HCT116 (cell line): ENCODE data around the gene TMEM182. TPM values are rescaled to one million over a fixed set of nuclear protein-coding genes. Genes with fewer than 3 reads are reported as not detected.

Experiments used
- ATAC-seq: fragments of 200-7000 bp; cut with Tn5 transposase; 2 replicates; pipeline ENCODE4 v1.9.1; 2020; ENCODE audit warnings: mild to moderate bottlenecking, moderate library complexity
- BruUV-seq: library from RNA; stranded (reverse); fragments of 400-500 nt; replicated peaks from 2 replicates; lab custom pipeline; 2021; lab: Mats Ljungman, UMichigan
- CTCF ChIA-PET: fragments of 300-600 bp; sonication (Branson Sonifier 250); formaldehyde crosslinking; loops from one replicate; lab custom pipeline; 2021; ENCODE audit warnings: antibody characterized with exemption; lab: Charles Lee
- POLR2A ChIA-PET: fragments of 300-600, 350-600 bp; sonication (Branson Sonifier 250); formaldehyde crosslinking; loops from one replicate; lab custom pipeline; 2021; ENCODE audit warnings: antibody characterized with exemption; lab: Charles Lee
- RAD21 ChIA-PET, 2 experiments: fragments of 300-600 bp; sonication (Branson Sonifier 250); formaldehyde crosslinking; loops; one replicate each; lab custom pipeline; 2023; ENCODE audit warnings: low total read pairs in 2 of 2; ENCODE audit not compliant: uncharacterized antibody in 2 of 2, unreplicated experiment in 2 of 2, low non-redundant PET in 1 of 2; lab: Charles Lee
- DNase-seq: peaks from one replicate; pipeline ENCODE4 v3.0.0-alpha.2; 2010; ENCODE audit warnings: low read depth, low spot score
- H2AFZ ChIP-seq: fragments of 200-600 bp; shearing (Covaris generic), sonication (generic); 2 replicates; pipeline ENCODE4 v1.6.1; 2017; ENCODE audit warnings: low read depth, mixed run types, mixed read lengths, antibody characterized with exemption, low read length; ENCODE audit not compliant: poor library complexity, severe bottlenecking
- H3K27ac ChIP-seq: 2 replicates; pipeline ENCODE4 v1.5.1; 2012; ENCODE audit warnings: low read depth, low read length
- H3K27me3 ChIP-seq: fragments of 200-600 bp; sonication (generic); 2 replicates; pipeline ENCODE4 v1.6.1; 2016; ENCODE audit warnings: mixed run types, low read length, mixed read lengths; ENCODE audit not compliant: insufficient read depth
- H3K36me3 ChIP-seq, 2 experiments: fragments of 200-500 bp in 1 of 2; fragments of 200-600 bp in 1 of 2; sonication (Bioruptor generic) in 1 of 2; sonication (generic) in 1 of 2; 2 replicates each; pipeline versions ENCODE4 v1.5.1 to v1.6.1; 2014 to 2016; ENCODE audit warnings: low read length in 2 of 2, inconsistent platforms in 1 of 2, mixed read lengths in 1 of 2, mixed run types in 1 of 2; ENCODE audit not compliant: insufficient read depth in 2 of 2, control insufficient read depth in 1 of 2
- H3K4me1 ChIP-seq, 2 experiments: fragments of 200-600 bp in 1 of 2; sonication (generic) in 1 of 2; 2 replicates each; pipeline versions ENCODE4 v1.5.1 to v1.6.1; 2012 to 2017; ENCODE audit warnings: low read length in 2 of 2, inconsistent platforms in 1 of 2, mild to moderate bottlenecking in 1 of 2, mixed read lengths in 1 of 2, mixed run types in 1 of 2, moderate library complexity in 1 of 2; ENCODE audit not compliant: insufficient read depth in 2 of 2, control insufficient read depth in 1 of 2
- H3K4me2 ChIP-seq: fragments of 200-600 bp; sonication (generic); 2 replicates; pipeline ENCODE4 v1.6.1; 2017; ENCODE audit warnings: mixed run types, low read length, mixed read lengths
- H3K4me3 ChIP-seq, 2 experiments: fragments of 200-600 bp in 1 of 2; sonication (generic) in 1 of 2; replicated peaks in 1 of 2; 2 replicates each; pipeline ENCODE4 v1.5.1; 2011 to 2016; ENCODE audit warnings: low read length in 2 of 2, control low read depth in 1 of 2, low read depth in 1 of 2, mild to moderate bottlenecking in 1 of 2, mixed read lengths in 1 of 2, mixed run types in 1 of 2
- H3K79me2 ChIP-seq: fragments of 200-600 bp; sonication (generic); 2 replicates; pipeline ENCODE4 v1.6.1; 2017; ENCODE audit warnings: mild to moderate bottlenecking, mixed run types, low read length, moderate library complexity, mixed read lengths; ENCODE audit not compliant: insufficient read depth
- H3K9ac ChIP-seq: fragments of 200-600 bp; sonication (generic); 2 replicates; pipeline ENCODE4 v1.6.1; 2016; ENCODE audit warnings: low read length, mixed read lengths
- H3K9me2 ChIP-seq: fragments of 200-600 bp; sonication (generic), shearing (Covaris generic); 2 replicates; pipeline ENCODE4 v1.6.1; 2017; ENCODE audit warnings: mixed run types, mild to moderate bottlenecking, moderate library complexity; ENCODE audit not compliant: insufficient read depth
- H3K9me3 ChIP-seq, 2 experiments: fragments of 200-500 bp in 1 of 2; fragments of 200-600 bp in 1 of 2; sonication (Bioruptor generic) in 1 of 2; sonication (generic) in 1 of 2; 2 replicates each; pipeline ENCODE4 v1.6.1; 2014 to 2017; ENCODE audit warnings: low read length in 2 of 2, mixed read lengths in 2 of 2, inconsistent platforms in 1 of 2, low read depth in 1 of 2, mild to moderate bottlenecking in 1 of 2, mixed run types in 1 of 2, moderate library complexity in 1 of 2; ENCODE audit not compliant: control insufficient read depth in 1 of 2, insufficient read depth in 1 of 2
- H4K20me1 ChIP-seq: fragments of 200-600 bp; sonication (generic), shearing (Covaris generic); 2 replicates; pipeline ENCODE4 v1.6.1; 2017; ENCODE audit warnings: mixed run types, mild to moderate bottlenecking, moderate library complexity; ENCODE audit not compliant: insufficient read depth
- CBX3 ChIP-seq: IDR thresholded peaks from 2 replicates; pipeline ENCODE4 v1.6.1; 2012; ENCODE audit warnings: low read depth
- EGR1 ChIP-seq: IDR thresholded peaks from 2 replicates; pipeline ENCODE4 v1.6.1; 2012; ENCODE audit warnings: low read depth
- EZH2 ChIP-seq: fragments of 200-600 bp; sonication (generic); IDR thresholded peaks from 2 replicates; pipeline ENCODE4 v1.6.1; 2017; ENCODE audit warnings: antibody characterized with exemption, mixed run types
- EZH2phosphoT487 ChIP-seq: fragments of 200-600 bp; IDR thresholded peaks from 2 replicates; pipeline ENCODE4 v1.6.1; 2018; ENCODE audit warnings: antibody characterized with exemption, borderline replicate concordance
- SIN3A ChIP-seq: IDR thresholded peaks from 2 replicates; pipeline ENCODE4 v1.6.1; 2012; ENCODE audit warnings: low read depth
- SRF ChIP-seq: IDR thresholded peaks from 2 replicates; pipeline ENCODE4 v1.6.1; 2012; ENCODE audit warnings: low read depth
- YY1 ChIP-seq: IDR thresholded peaks from 2 replicates; pipeline ENCODE4 v1.6.1; 2011; ENCODE audit warnings: low read length, low read depth, moderate library complexity, mild to moderate bottlenecking; ENCODE audit not compliant: insufficient replicate concordance; ENCODE audit errors: extremely low read depth
- intact Hi-C: fragments of 100-400 bp; cut with micrococcal nuclease; formaldehyde crosslinking; loops from 2 replicates; pipeline ENCODE4 v1.10.0; 2022
- total RNA-seq: library from RNA; stranded (reverse); gene quantifications from one replicate; pipeline ENCODE4 v1.2.1, GENCODE V29; 2021; ENCODE audit not compliant: unreplicated experiment
- TF ChIP-seq, protein P1 (sequence below): IDR thresholded peaks from 2 replicates; pipeline ENCODE4 v1.6.1; 2012; ENCODE audit warnings: low read depth
- TF ChIP-seq, protein P2 (sequence below): IDR thresholded peaks from 2 replicates; pipeline ENCODE4 v1.6.1; 2012

The TMEM182 gene
- total RNA-seq, 1 experiment from 2014 or later: 8.4 TPM

DNA sequence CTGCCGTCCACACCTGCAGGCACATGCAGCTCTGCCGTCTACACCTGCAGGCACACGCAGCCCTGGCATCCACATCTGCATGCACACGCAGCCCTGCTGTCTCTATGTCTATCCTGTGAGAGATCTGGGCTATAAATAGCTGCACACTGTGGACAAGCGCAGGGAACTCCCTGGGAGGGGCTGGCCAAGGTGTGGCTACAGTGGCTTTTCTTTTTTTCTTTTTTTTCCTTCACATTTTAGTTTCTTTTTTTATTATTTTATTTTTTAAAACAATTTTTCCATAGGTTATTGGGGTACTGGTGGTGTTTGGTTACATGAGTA lies 42.0 kb downstream of the TMEM182 start:
- intact Hi-C loops: loop anchor here (10.0 kb wide), 1 partner anchor 179 kb away; no protein-coding TSS in a partner anchor
- Histone ChIP-seq H3K27ac (no peak overlapping the region), H3K9me3 (peaks cover 9 to 18% of the 10 kb centered on the region in 2 experiments; a peak in 2 of 4 replicates), H3K9me2 (no peaks in the 10 kb centered on the region), H3K4me2 (no peak overlapping the region), H3K9ac (no peak overlapping the region), H3K4me3 (no peak overlapping the region), H2AFZ (no peak overlapping the region), H4K20me1 (no peaks in the 10 kb centered on the region), H3K36me3 (no peaks in the 10 kb centered on the region; a peak in 1 of 4 replicates), H3K27me3 (no peaks in the 10 kb centered on the region), H3K79me2 (no peaks in the 10 kb centered on the region), H3K4me1 (no peaks in the 10 kb centered on the region)
- no peak for TF ChIP-seq SIN3A
- TF ChIP-seq, protein P1, sequence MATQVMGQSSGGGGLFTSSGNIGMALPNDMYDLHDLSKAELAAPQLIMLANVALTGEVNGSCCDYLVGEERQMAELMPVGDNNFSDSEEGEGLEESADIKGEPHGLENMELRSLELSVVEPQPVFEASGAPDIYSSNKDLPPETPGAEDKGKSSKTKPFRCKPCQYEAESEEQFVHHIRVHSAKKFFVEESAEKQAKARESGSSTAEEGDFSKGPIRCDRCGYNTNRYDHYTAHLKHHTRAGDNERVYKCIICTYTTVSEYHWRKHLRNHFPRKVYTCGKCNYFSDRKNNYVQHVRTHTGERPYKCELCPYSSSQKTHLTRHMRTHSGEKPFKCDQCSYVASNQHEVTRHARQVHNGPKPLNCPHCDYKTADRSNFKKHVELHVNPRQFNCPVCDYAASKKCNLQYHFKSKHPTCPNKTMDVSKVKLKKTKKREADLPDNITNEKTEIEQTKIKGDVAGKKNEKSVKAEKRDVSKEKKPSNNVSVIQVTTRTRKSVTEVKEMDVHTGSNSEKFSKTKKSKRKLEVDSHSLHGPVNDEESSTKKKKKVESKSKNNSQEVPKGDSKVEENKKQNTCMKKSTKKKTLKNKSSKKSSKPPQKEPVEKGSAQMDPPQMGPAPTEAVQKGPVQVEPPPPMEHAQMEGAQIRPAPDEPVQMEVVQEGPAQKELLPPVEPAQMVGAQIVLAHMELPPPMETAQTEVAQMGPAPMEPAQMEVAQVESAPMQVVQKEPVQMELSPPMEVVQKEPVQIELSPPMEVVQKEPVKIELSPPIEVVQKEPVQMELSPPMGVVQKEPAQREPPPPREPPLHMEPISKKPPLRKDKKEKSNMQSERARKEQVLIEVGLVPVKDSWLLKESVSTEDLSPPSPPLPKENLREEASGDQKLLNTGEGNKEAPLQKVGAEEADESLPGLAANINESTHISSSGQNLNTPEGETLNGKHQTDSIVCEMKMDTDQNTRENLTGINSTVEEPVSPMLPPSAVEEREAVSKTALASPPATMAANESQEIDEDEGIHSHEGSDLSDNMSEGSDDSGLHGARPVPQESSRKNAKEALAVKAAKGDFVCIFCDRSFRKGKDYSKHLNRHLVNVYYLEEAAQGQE: no peak
- no peak for TF ChIP-seq EGR1
- TF ChIP-seq, protein P2, sequence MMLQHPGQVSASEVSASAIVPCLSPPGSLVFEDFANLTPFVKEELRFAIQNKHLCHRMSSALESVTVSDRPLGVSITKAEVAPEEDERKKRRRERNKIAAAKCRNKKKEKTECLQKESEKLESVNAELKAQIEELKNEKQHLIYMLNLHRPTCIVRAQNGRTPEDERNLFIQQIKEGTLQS: no peak
- TF ChIP-seq EZH2: no peak
- no peak for TF ChIP-seq YY1
- no peak for TF ChIP-seq SRF
- TF ChIP-seq CBX3: no peak
- no peak for TF ChIP-seq EZH2phosphoT487
- RAD21 ChIA-PET: no interaction called here
- no peak for ATAC-seq
- DNase-seq: no peak
- POLR2A ChIA-PET: no interaction called here
- BruUV-seq: no TSS peak
- CTCF ChIA-PET: interaction anchor here (3.0 kb wide), 1 partner anchor 50 kb away, joined by 27 read pairs; no protein-coding TSS in a partner anchor
